Activated B cell treated with CpG ODN at 0.5 μM for 24 hours (primary cell): ENCODE measurements around the gene PNPLA5. TPM values are rescaled to one million over a fixed set of nuclear protein-coding genes. Genes with fewer than 3 reads are reported as not detected.
A peak's percentile ranks its signal among the peaks of the same experiment; 100 is the strongest.

Experiments used
- ATAC-seq: fragments of 200-7000 bp; cut with Tn5 transposase; one replicate; pipeline ENCODE4 v1.10.0; 2021; ENCODE audit warnings: low read depth, mild to moderate bottlenecking, moderate library complexity
- CTCF ChIA-PET: fragments of 350-600 bp; sonication (Branson Sonifier 250); formaldehyde crosslinking; loops from one replicate; lab custom pipeline; 2021; ENCODE audit warnings: antibody characterized with exemption; lab: Charles Lee
- POLR2A ChIA-PET: fragments of 350-600 bp; sonication (Branson Sonifier 250); formaldehyde crosslinking; loops from one replicate; lab custom pipeline; 2021; ENCODE audit warnings: antibody characterized with exemption; lab: Charles Lee
- DNase-seq: peaks from one replicate; pipeline ENCODE4 v3.0.0; 2022
- H3K27ac Mint-ChIP-seq: one replicate; pipeline ENCODE4 v1.8.0; 2020; ENCODE audit warnings: mixed read lengths
- H3K27me3 Mint-ChIP-seq: one replicate; pipeline ENCODE4 v1.8.0; 2021; ENCODE audit warnings: mixed read lengths
- H3K36me3 Mint-ChIP-seq: one replicate; pipeline ENCODE4 v1.8.0; 2021; ENCODE audit warnings: low read depth, mixed read lengths
- H3K4me1 Mint-ChIP-seq: one replicate; pipeline ENCODE4 v1.8.0; 2021; ENCODE audit warnings: mixed read lengths
- H3K4me3 Mint-ChIP-seq: one replicate; pipeline ENCODE4 v1.8.0; 2020; ENCODE audit warnings: mild to moderate bottlenecking, mixed read lengths
- H3K9me3 Mint-ChIP-seq: one replicate; pipeline ENCODE4 v1.8.0; 2020; ENCODE audit warnings: mixed read lengths
- intact Hi-C: fragments of 100-400 bp; cut with micrococcal nuclease; formaldehyde crosslinking; loops from one replicate; pipeline ENCODE4 v1.15.1; 2024
- total RNA-seq: library from RNA; stranded (reverse); gene quantifications from 2 replicates; pipeline ENCODE4 v1.2.3, GENCODE V29; 2022
- TF ChIP-seq, protein P1 (sequence below): fragments of 200-600 bp; IDR thresholded peaks from one replicate; pipeline ENCODE4 v1.8.0; 2022; ENCODE audit warnings: antibody characterized with exemption, mild to moderate bottlenecking

PNPLA5 gene
- total RNA-seq, 1 donor from 2014 or later: not detected

DNA sequence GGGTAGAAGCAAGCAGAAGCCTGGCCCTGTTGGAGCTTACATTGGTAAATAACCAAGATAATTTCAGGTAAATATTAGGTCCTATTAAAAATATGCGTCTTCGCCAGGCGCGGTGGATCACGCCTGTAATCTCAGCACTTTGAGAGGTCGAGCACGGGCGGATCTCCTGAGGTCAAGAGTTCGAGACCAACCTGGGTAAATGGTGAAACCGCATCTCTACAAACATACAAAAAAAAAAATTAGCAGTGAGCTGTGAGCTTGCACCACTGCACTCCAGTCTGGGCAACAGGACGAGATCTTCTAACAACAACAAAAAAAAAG is 29.0 kb downstream of the PNPLA5 start:
- H3K4me3 Mint-ChIP-seq: peak overlapping the region; percentile 21
- no peaks in the 10 kb centered on the region for H3K9me3 Mint-ChIP-seq
- POLR2A ChIA-PET: no interaction called here
- no peaks in the 10 kb centered on the region for H3K36me3 Mint-ChIP-seq
- no peak overlapping the region for H3K27ac Mint-ChIP-seq
- CTCF ChIA-PET: no interaction called here
- H3K4me1 Mint-ChIP-seq: peaks cover 2% of the 10 kb centered on the region
- intact Hi-C loops: no loop called here
- DNase-seq (no peak), ATAC-seq (no peak)
- peaks cover 35% of the 10 kb centered on the region for H3K27me3 Mint-ChIP-seq
- TF ChIP-seq, protein P1, sequence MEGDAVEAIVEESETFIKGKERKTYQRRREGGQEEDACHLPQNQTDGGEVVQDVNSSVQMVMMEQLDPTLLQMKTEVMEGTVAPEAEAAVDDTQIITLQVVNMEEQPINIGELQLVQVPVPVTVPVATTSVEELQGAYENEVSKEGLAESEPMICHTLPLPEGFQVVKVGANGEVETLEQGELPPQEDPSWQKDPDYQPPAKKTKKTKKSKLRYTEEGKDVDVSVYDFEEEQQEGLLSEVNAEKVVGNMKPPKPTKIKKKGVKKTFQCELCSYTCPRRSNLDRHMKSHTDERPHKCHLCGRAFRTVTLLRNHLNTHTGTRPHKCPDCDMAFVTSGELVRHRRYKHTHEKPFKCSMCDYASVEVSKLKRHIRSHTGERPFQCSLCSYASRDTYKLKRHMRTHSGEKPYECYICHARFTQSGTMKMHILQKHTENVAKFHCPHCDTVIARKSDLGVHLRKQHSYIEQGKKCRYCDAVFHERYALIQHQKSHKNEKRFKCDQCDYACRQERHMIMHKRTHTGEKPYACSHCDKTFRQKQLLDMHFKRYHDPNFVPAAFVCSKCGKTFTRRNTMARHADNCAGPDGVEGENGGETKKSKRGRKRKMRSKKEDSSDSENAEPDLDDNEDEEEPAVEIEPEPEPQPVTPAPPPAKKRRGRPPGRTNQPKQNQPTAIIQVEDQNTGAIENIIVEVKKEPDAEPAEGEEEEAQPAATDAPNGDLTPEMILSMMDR: no peak

- intact Hi-C loops: no loop called here
- Mint-ChIP-seq H3K27me3 (peaks cover 35% of the 10 kb centered on the region), H3K36me3 (no peaks in the 10 kb centered on the region), H3K4me3 (peak within 1 kb of the TSS; percentile 21), H3K9me3 (peaks cover 2% of the 10 kb centered on the region), H3K27ac (no peak within 1 kb of the TSS), H3K4me1 (peaks cover 2% of the 10 kb centered on the region)
- DNase-seq: no peak
- no peak for ATAC-seq
- TF ChIP-seq, protein P1: no peak
- ChIA-PET CTCF (no interaction called here), POLR2A (no interaction called here)
These were observed 29.5 kb downstream of the PNPLA5 start, which contains the start of gene SULT4A1 for GRCh38 chr22:43862074-43862881. Gene SULT4A1 (minus strand): TSS chr22:43862513. CDS start chr22:43862382, 131 bp downstream.

- intact Hi-C loops: no loop called here
- TF ChIP-seq, protein P1: no peak
- Mint-ChIP-seq H3K4me3 (no peak overlapping the region), H3K4me1 (peaks cover 2% of the 10 kb centered on the region), H3K27ac (no peak overlapping the region), H3K27me3 (peaks cover 35% of the 10 kb centered on the region), H3K9me3 (peaks cover 6% of the 10 kb centered on the region), H3K36me3 (no peaks in the 10 kb centered on the region)
- DNase-seq (no peak), ATAC-seq (no peak)
- POLR2A ChIA-PET: no interaction called here
- CTCF ChIA-PET: no interaction called here
These were observed 30.3 kb downstream of the PNPLA5 start for GRCh38 chr22:43861529-43861928.

- peaks cover 6% of the 10 kb centered on the region for H3K9me3 Mint-ChIP-seq
- ATAC-seq (no peak), DNase-seq (no peak)
- intact Hi-C loops: no loop called here
- H3K27ac Mint-ChIP-seq: no peak overlapping the region
- ChIA-PET POLR2A (no interaction called here), CTCF (no interaction called here)
- no peak overlapping the region for H3K4me3 Mint-ChIP-seq
- TF ChIP-seq, protein P1: no peak
- H3K4me1 Mint-ChIP-seq: peaks cover 2% of the 10 kb centered on the region
- no peaks in the 10 kb centered on the region for H3K36me3 Mint-ChIP-seq
- H3K27me3 Mint-ChIP-seq: peaks cover 33% of the 10 kb centered on the region
These were observed 31.0 kb downstream of the PNPLA5 start for GRCh38 chr22:43860831-43861230.

GRCh38 chr22:43860126-43860525 is 31.7 kb downstream of the PNPLA5 start:
- no peak for DNase-seq
- H3K9me3 Mint-ChIP-seq: peaks cover 6% of the 10 kb centered on the region
- no peak overlapping the region for H3K27ac Mint-ChIP-seq
- H3K27me3 Mint-ChIP-seq: peaks cover 33% of the 10 kb centered on the region
- TF ChIP-seq, protein P1: no peak
- H3K36me3 Mint-ChIP-seq: no peaks in the 10 kb centered on the region
- H3K4me3 Mint-ChIP-seq: no peak overlapping the region
- no peak for ATAC-seq
- POLR2A ChIA-PET: no interaction called here
- H3K4me1 Mint-ChIP-seq: peaks cover 2% of the 10 kb centered on the region
- CTCF ChIA-PET: no interaction called here
- intact Hi-C loops: no loop called here
